ENCODE measurements around the gene SCPEP1. TPM values are rescaled to one million over a fixed set of nuclear protein-coding genes. Genes with fewer than 3 reads are reported as not detected.
A peak's percentile ranks its signal among the peaks of the same experiment; 100 is the strongest.

The SCPEP1 gene
- total RNA-seq, 4 donors from 2014 or later = 13.1 to 39.7 (median 20.3) TPM

DNA sequence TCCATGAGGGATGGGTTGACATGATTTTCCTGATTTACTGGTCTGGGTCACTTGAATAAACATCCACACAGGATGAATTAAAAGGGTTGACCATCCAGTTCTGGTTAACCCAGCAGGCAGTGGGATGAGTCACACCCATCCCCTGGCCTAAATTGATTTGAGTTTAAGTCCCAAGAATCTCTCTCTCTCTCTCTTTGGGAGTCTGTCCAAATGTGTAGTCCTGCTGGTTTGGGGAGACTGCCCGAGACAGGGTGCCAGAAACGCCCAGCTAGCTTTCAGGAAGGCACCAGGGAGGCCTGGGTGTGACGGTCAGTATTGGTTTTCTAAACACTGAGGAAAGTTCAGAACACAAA, 38.8 kb downstream of the SCPEP1 start:
- no peak for TF ChIP-seq POLR2AphosphoS5 (IDR thresholded peaks at IDR 0.05)
- TF ChIP-seq POLR2A (IDR thresholded peaks at IDR 0.05) = no peak
- no peak for TF ChIP-seq CTCF (IDR thresholded peaks at IDR 0.05)
- no peak for TF ChIP-seq EP300 (IDR thresholded peaks at IDR 0.05; ENCODE audit: low read depth)
- Histone ChIP-seq H3K27ac (no peak overlapping the region), H3K36me3 (no peaks in the 10 kb centered on the region), H3K4me3 (no peak overlapping the region), H3K4me1 (peaks cover 0 to 11% (median 3%) of the 10 kb centered on the region in 4 donors), H3K27me3 (no peaks in the 10 kb centered on the region), H3K9me3 (no peaks in the 10 kb centered on the region)
- no peak for DNase-seq
- in situ Hi-C loops (cut with MboI; ENCODE audit: low pct_ligation_motif_present in 1 of 4, low pct_unique_long_range_greater_than_20kb in 1 of 4, low sequenced_read_pairs in 3 of 4) = no loop called here
- WGBS, 2 donors (ENCODE audit: low coverage in 1 of 2) = 0 to 53% methylated on average over 1 to 3 of the region's 3 CpGs
- intact Hi-C loops (cut with DNase I; ENCODE audit: low total_unique reads) = no loop called here

- intact Hi-C loops (cut with DNase I; ENCODE audit: low total_unique reads) = no loop called here
- H3K4me3 ChIP-seq = no peak overlapping the region
- H3K27ac ChIP-seq = no peak overlapping the region
- no peaks in the 10 kb centered on the region for H3K27me3 ChIP-seq
- no peaks in the 10 kb centered on the region for H3K36me3 ChIP-seq
- TF ChIP-seq CTCF (IDR thresholded peaks at IDR 0.05) = no peak
- TF ChIP-seq POLR2AphosphoS5 (IDR thresholded peaks at IDR 0.05) = no peak
- no peak for TF ChIP-seq POLR2A (IDR thresholded peaks at IDR 0.05)
- no peak for TF ChIP-seq EP300 (IDR thresholded peaks at IDR 0.05; ENCODE audit: low read depth)
- WGBS, 2 donors (ENCODE audit: low coverage in 1 of 2) = 69% methylated on average over 4 of the region's 4 CpGs; no CpG with 5 or more reads in 1 of the 2 donors
- H3K4me1 ChIP-seq = peaks cover 0 to 20% (median 8%) of the 10 kb centered on the region in 4 donors
- no peak for DNase-seq
- in situ Hi-C loops (cut with MboI; ENCODE audit: low pct_ligation_motif_present in 1 of 4, low pct_unique_long_range_greater_than_20kb in 1 of 4, low sequenced_read_pairs in 3 of 4) = no loop called here
- H3K9me3 ChIP-seq = no peaks in the 10 kb centered on the region
Measured at GRCh38 chr17:57017625-57018024, 39.7 kb downstream of the SCPEP1 start.

DNA sequence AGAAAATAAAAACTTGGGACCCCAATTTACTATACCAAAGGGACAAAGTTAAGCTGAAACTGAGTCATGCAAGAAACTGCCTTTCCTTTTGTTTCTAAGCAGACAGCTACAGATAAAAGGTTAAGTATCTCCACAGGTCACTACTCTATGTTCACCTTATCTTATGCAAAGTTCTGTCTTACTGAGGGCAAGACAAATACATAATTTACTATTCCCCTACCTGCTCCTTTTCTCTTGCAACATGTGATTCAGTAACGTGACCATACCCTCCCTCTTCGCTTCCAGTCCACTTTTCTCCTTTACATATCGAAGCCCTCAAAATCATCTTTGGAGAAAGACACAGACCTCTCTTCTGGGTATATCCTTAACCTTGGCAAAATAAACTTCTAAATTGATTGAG, 42.3 kb downstream of the SCPEP1 start:
- H3K36me3 ChIP-seq = no peaks in the 10 kb centered on the region

GRCh38 chr17:57021226-57021940, 43.5 kb downstream of the SCPEP1 start:
- Histone ChIP-seq H3K9me3 (peaks cover 0 to 3% of the 10 kb centered on the region in 2 donors), H3K4me3 (no peak overlapping the region), H3K27ac (peak overlapping the region; percentile 55 to 71 (median 64)), H3K4me1 (peaks cover 0 to 21% (median 9%) of the 10 kb centered on the region in 4 donors), H3K36me3 (no peaks in the 10 kb centered on the region), H3K27me3 (no peaks in the 10 kb centered on the region)
- intact Hi-C loops (cut with DNase I; ENCODE audit: low total_unique reads) = no loop called here
- in situ Hi-C loops (cut with MboI; ENCODE audit: low pct_ligation_motif_present in 1 of 4, low pct_unique_long_range_greater_than_20kb in 1 of 4, low sequenced_read_pairs in 3 of 4) = no loop called here
- DNase-seq = peak; percentile 65
- WGBS, 2 donors (ENCODE audit: low coverage in 1 of 2) = 40 to 48% methylated on average over 2 to 4 of the region's 4 CpGs
- TF ChIP-seq POLR2AphosphoS5 (IDR thresholded peaks at IDR 0.05) = peak in 1 of 3 donors; percentile 47
- TF ChIP-seq POLR2A (IDR thresholded peaks at IDR 0.05) = no peak
- TF ChIP-seq CTCF (IDR thresholded peaks at IDR 0.05) = no peak
- TF ChIP-seq EP300 (IDR thresholded peaks at IDR 0.05; ENCODE audit: low read depth) = peak; percentile 69

More for the DNA sequence above, 42.3 kb downstream of the SCPEP1 start:
- no peak for DNase-seq
- TF ChIP-seq EP300 (IDR thresholded peaks at IDR 0.05; ENCODE audit: low read depth) = no peak
- TF ChIP-seq POLR2AphosphoS5 (IDR thresholded peaks at IDR 0.05) = no peak
- TF ChIP-seq POLR2A (IDR thresholded peaks at IDR 0.05) = no peak
- no peaks in the 10 kb centered on the region for H3K27me3 ChIP-seq
- H3K27ac ChIP-seq = no peak overlapping the region
- WGBS, 2 donors (ENCODE audit: low coverage in 1 of 2) = 84 to 89% methylated on average over 2 to 3 of the region's 3 CpGs
- H3K4me1 ChIP-seq = peaks cover 0 to 21% (median 9%) of the 10 kb centered on the region in 4 donors
- intact Hi-C loops (cut with DNase I; ENCODE audit: low total_unique reads) = no loop called here
- no peaks in the 10 kb centered on the region for H3K9me3 ChIP-seq
- in situ Hi-C loops (cut with MboI; ENCODE audit: low pct_ligation_motif_present in 1 of 4, low pct_unique_long_range_greater_than_20kb in 1 of 4, low sequenced_read_pairs in 3 of 4) = no loop called here
- no peak overlapping the region for H3K4me3 ChIP-seq

Measured in transverse colon (tissue), 4 donors.